Activated CD8-positive, alpha-beta T cell treated with anti-CD3 and anti-CD28 coated beads, Interleukin-2, amount 10 ng/mL, durations not matched to agents 7 days and 5 days (primary cell): ENCODE measurements around the gene SLC43A2. TPM values are rescaled to one million over a fixed set of nuclear protein-coding genes. Genes with fewer than 3 reads are reported as not detected.

Experiments used
- ATAC-seq: fragments of 150-1000 bp; cut with Tn5 transposase; one replicate; pipeline ENCODE4 v1.10.0; 2021; ENCODE audit warnings: moderate library complexity
- CTCF ChIA-PET: fragments of 350-600 bp; sonication (Branson Sonifier 250); formaldehyde crosslinking; loops from one replicate; lab custom pipeline; 2021; ENCODE audit warnings: antibody characterized with exemption; lab: Charles Lee
- POLR2A ChIA-PET: fragments of 350-600 bp; sonication (Branson Sonifier 250); formaldehyde crosslinking; loops from one replicate; lab custom pipeline; 2021; ENCODE audit warnings: antibody characterized with exemption; lab: Charles Lee
- DNase-seq: peaks from one replicate; pipeline ENCODE4 v3.0.0-alpha.2; 2020
- H3K27ac Mint-ChIP-seq: one replicate; pipeline ENCODE4 v1.8.0; 2021; ENCODE audit warnings: mild to moderate bottlenecking, mixed read lengths
- H3K27me3 Mint-ChIP-seq: one replicate; pipeline ENCODE4 v1.8.0; 2021; ENCODE audit warnings: low read depth, mixed read lengths
- H3K36me3 Mint-ChIP-seq: one replicate; pipeline ENCODE4 v1.8.0; 2021; ENCODE audit warnings: low read depth, mixed read lengths
- H3K4me1 Mint-ChIP-seq: one replicate; pipeline ENCODE4 v1.8.0; 2021; ENCODE audit warnings: low read depth, mixed read lengths
- H3K4me3 Mint-ChIP-seq: one replicate; pipeline ENCODE4 v1.8.0; 2021; ENCODE audit warnings: mild to moderate bottlenecking, mixed read lengths
- H3K9me3 Mint-ChIP-seq: one replicate; pipeline ENCODE4 v1.8.0; 2022; ENCODE audit warnings: mixed read lengths; ENCODE audit not compliant: insufficient read depth
- total RNA-seq, 2 experiments: library from RNA; stranded (reverse); gene quantifications; one replicate each; pipeline ENCODE4 v1.2.3, GENCODE V29; 2021

SLC43A2 gene
- total RNA-seq, 2 experiments from 2014 or later, result 0.55 to 0.68 TPM

- peak; percentile 21 for ATAC-seq
- DNase-seq, result peak; percentile 57
- peak within 1 kb of the TSS; percentile 66 for H3K4me3 Mint-ChIP-seq
- no peaks in the 10 kb centered on the region for H3K9me3 Mint-ChIP-seq
- peaks cover 37% of the 10 kb centered on the region for H3K36me3 Mint-ChIP-seq
- H3K4me1 Mint-ChIP-seq, result peaks cover 35% of the 10 kb centered on the region
- CTCF ChIA-PET, result interaction anchor here (0.6 to 6.8 kb wide), 15 partner anchors 13 to 284 kb away, joined by 3 to 52 read pairs (median 4); partner anchors contain the start of gene PRPF8
- POLR2A ChIA-PET, result no interaction called here
- H3K27me3 Mint-ChIP-seq, result no peaks in the 10 kb centered on the region
- H3K27ac Mint-ChIP-seq, result peak within 1 kb of the TSS; percentile 74
Observed at GRCh38 chr17:1649844-1650501, 21.3 kb upstream of the SLC43A2 start, which contains the start of gene RILP. Gene RILP (minus strand): TSS chr17:1649866. CDS start chr17:1649804, 62 bp downstream.

DNA sequence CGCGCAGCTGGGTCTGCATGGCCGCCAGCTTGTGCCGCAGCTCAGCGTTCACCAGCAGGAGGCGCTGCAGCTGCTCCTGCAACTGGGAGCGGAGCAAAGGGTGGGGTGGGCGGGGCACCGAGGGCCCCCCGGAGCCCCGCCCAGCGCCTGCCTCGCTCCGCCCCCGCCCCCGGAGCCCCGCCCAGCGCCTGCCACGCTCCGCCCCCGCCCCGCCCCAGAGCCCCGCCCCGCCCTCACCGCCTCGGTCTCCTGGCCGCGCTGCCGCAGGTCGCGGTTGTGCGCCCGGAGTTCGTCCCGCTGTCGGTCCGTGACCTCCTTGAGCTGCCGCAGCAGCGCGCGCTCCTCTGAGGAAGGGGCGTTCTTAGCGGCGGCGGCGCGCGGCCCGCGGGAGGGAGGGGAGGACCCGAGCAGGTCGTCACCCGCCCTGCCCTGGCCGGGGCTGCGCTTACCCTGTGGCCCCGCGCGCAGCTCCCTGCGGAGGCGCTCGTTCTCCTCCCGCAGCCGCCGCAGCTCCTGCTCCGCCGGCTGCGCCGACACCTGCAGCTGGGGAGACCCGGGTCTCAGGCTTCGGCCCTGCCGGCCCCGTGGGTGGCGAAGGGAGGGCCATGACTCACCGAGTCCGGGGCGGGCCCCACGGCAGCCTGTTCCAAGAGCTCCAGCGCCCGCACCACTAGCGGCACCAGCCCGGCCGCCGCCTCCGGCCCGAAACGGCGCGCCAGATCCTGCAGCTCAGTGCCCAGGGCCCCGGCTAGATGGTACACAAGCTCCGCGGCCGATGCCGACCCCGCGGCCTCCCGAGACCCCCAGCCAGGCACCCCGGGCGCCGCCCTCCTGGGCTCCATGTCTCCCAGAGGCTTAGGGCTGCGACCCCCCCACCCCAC, 20.6 kb upstream of the SLC43A2 start:
- POLR2A ChIA-PET, result no interaction called here
- peaks cover 31% of the 10 kb centered on the region for H3K36me3 Mint-ChIP-seq
- peak; percentile 80 for ATAC-seq
- peak overlapping the region; percentile 66 for H3K4me3 Mint-ChIP-seq
- peak overlapping the region; percentile 63 for H3K27ac Mint-ChIP-seq
- DNase-seq, result peak; percentile 95
- CTCF ChIA-PET, result interaction anchor here (0.6 to 6.8 kb wide), 22 partner anchors 10 to 351 kb away, joined by 3 to 52 read pairs (median 4); partner anchors contain the start of gene PRPF8
- H3K4me1 Mint-ChIP-seq, result peaks cover 43% of the 10 kb centered on the region
- no peaks in the 10 kb centered on the region for H3K27me3 Mint-ChIP-seq
- no peaks in the 10 kb centered on the region for H3K9me3 Mint-ChIP-seq

GRCh38 chr17:1648173-1648962, 19.7 kb upstream of the SLC43A2 start:
- Mint-ChIP-seq H3K4me3 (peak overlapping the region; percentile 66), H3K4me1 (peaks cover 46% of the 10 kb centered on the region), H3K27me3 (no peaks in the 10 kb centered on the region), H3K27ac (peak overlapping the region; percentile 63), H3K36me3 (peaks cover 23% of the 10 kb centered on the region), H3K9me3 (no peaks in the 10 kb centered on the region)
- DNase-seq, result no peak
- POLR2A ChIA-PET, result no interaction called here
- ATAC-seq, result no peak
- CTCF ChIA-PET, result interaction anchor here (0.6 to 6.8 kb wide), 19 partner anchors 9 to 350 kb away, joined by 3 to 52 read pairs (median 4); partner anchors contain the start of gene PRPF8

DNA sequence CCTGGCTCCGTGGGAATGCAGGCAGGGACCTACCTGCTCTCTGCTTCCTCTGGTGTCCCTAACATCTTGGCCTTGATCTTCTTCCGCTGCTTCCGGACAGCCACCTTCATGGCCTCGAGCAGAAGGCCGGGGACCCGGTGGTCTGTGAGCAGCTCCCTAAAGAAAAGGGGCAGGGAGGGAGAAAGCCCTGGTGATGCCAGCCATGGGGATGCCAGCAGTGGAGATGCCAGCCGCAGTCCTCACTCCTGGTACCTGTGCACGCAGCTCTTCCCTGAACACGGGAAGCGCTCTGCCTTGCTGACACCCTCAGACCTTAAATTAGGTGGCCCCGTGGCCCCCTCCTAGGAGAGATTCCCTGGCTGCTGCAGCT, 19.2 kb upstream of the SLC43A2 start:
- peak overlapping the region; percentile 66 for H3K4me3 Mint-ChIP-seq
- H3K9me3 Mint-ChIP-seq, result no peaks in the 10 kb centered on the region
- DNase-seq (no peak), ATAC-seq (no peak)
- no peak overlapping the region for H3K27ac Mint-ChIP-seq
- peaks cover 17% of the 10 kb centered on the region for H3K36me3 Mint-ChIP-seq
- ChIA-PET POLR2A (no interaction called here), CTCF (interaction anchor here (0.7 to 6.8 kb wide), 9 partner anchors 11 to 350 kb away, joined by 3 to 52 read pairs (median 6); partner anchors contain the start of gene PRPF8)
- peaks cover 46% of the 10 kb centered on the region for H3K4me1 Mint-ChIP-seq
- H3K27me3 Mint-ChIP-seq, result no peaks in the 10 kb centered on the region

DNA sequence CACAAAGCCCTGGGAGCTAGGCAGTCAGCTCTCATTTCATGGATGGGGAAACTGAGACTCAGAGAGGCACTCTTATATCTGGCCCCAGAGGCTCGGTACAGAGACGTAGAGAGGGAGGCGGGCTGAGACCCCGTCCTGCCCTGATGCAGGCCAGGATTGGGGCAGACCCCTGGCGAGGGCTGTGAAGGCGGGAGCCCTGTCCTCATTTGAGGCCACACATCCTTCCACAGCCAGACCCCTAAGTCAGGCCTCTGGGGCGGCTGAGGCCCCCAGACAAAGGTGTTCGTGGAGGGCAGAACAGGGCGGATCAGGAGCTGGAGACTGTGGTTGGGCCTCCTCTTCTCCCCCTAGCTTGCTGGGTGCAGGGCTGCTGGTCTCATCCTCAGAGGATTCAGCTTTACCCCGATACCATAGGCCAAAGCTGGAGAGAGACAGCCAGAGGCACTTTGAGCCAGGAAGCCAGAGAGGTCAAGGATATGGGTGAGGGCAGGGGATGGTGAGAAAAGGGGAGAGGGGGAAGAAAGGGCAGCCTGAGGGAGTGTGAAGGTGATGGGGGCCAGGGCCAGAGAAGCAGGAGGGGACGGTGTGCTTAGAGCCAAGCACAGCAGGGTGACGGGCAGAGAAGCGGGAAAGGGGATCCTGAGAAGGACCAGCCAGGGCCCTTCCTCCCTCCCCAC, 17.7 kb upstream of the SLC43A2 start:
- Mint-ChIP-seq H3K4me1 (peaks cover 46% of the 10 kb centered on the region), H3K9me3 (no peaks in the 10 kb centered on the region), H3K36me3 (peaks cover 7% of the 10 kb centered on the region), H3K27ac (peak overlapping the region; percentile 14), H3K27me3 (no peaks in the 10 kb centered on the region), H3K4me3 (no peak overlapping the region)
- POLR2A ChIA-PET, result no interaction called here
- DNase-seq, result no peak
- ATAC-seq, result no peak
- CTCF ChIA-PET, result interaction anchor here (1.2 to 2.1 kb wide), 3 partner anchors 16 to 224 kb away, joined by 3 to 10 read pairs (median 3); no protein-coding TSS in a partner anchor

DNA sequence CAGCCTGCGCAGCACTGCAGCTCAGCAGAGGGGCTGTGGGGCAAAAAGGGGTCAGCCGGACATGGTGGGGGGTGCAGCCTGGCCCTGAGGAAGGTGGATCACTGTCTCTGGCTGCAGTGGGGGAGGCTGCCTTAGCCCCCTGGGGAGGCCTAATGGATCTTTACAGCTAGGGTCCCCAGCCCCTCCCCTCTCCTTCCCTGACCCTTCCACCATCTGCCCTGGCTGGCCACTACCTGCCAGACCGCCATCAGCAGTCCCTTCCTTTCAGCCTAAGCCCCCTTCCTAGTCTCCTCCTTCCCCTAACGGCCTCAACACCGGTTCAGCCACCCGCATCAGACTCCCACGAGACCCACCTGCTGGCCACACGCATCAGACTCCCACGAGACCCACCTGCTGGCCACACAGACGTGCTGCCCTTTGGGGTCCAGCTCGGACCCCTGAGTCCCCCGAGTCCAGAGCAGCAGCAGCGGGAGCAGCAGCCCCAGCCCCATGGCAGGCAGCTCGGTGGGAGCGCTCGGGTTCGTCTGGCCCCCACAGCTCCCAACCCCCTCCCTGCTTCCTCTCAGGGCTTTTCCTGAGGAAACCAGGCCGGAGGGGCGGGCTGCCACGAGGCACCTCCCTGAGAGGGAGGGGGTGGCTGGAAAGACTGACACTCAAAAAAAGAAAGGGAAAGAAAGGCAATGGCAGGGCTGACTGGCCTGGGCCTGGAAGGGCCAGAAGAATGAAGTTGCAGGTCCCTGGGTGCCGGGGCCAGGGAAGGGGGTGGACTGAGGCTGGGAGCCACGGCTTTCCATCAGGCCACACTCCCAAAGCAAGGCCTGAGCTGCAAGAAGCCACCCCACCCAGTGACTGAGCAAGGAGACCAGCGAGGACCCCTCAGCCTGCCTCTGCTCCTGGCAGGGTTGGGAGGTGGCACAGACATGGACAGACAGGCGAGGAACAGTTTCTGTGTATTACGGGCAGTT, 16.9 kb upstream of the SLC43A2 start, which contains the start of gene SCARF1:
SCARF1 (minus strand) TSS at position 526 of the 965 bp plus-strand sequence; CDS start at position 491, 35 bp downstream.
- H3K4me3 Mint-ChIP-seq, result peak within 1 kb of the TSS; percentile 73
- ATAC-seq (no peak), DNase-seq (no peak)
- H3K27ac Mint-ChIP-seq, result peak within 1 kb of the TSS; percentile 83
- ChIA-PET CTCF (interaction anchor here (1.2 to 2.1 kb wide), 3 partner anchors 15 to 225 kb away, joined by 3 to 10 read pairs (median 3); no protein-coding TSS in a partner anchor), POLR2A (no interaction called here)
- H3K4me1 Mint-ChIP-seq, result peaks cover 43% of the 10 kb centered on the region
- no peaks in the 10 kb centered on the region for H3K36me3 Mint-ChIP-seq
- no peaks in the 10 kb centered on the region for H3K9me3 Mint-ChIP-seq
- H3K27me3 Mint-ChIP-seq, result no peaks in the 10 kb centered on the region

- H3K4me3 Mint-ChIP-seq, result peak overlapping the region; percentile 73
- no peaks in the 10 kb centered on the region for H3K36me3 Mint-ChIP-seq
- ATAC-seq (no peak), DNase-seq (peak; percentile 57)
- no peaks in the 10 kb centered on the region for H3K9me3 Mint-ChIP-seq
- no peaks in the 10 kb centered on the region for H3K27me3 Mint-ChIP-seq
- POLR2A ChIA-PET, result no interaction called here
- H3K4me1 Mint-ChIP-seq, result peaks cover 35% of the 10 kb centered on the region
- H3K27ac Mint-ChIP-seq, result peak overlapping the region; percentile 83
- CTCF ChIA-PET, result interaction anchor here (1.2 to 2.1 kb wide), 3 partner anchors 14 to 226 kb away, joined by 3 to 10 read pairs (median 3); no protein-coding TSS in a partner anchor
Observed at GRCh38 chr17:1644493-1645206, 16.0 kb upstream of the SLC43A2 start.

- CTCF ChIA-PET, result no interaction called here
- Mint-ChIP-seq H3K9me3 (no peaks in the 10 kb centered on the region), H3K4me3 (peak overlapping the region; percentile 73), H3K27ac (peak overlapping the region; percentile 83), H3K27me3 (no peaks in the 10 kb centered on the region), H3K36me3 (no peaks in the 10 kb centered on the region), H3K4me1 (peaks cover 35% of the 10 kb centered on the region)
- no peak for DNase-seq
- peak; percentile 6 for ATAC-seq
- POLR2A ChIA-PET, result no interaction called here
Observed at GRCh38 chr17:1643999-1644492, 15.4 kb upstream of the SLC43A2 start.

DNA sequence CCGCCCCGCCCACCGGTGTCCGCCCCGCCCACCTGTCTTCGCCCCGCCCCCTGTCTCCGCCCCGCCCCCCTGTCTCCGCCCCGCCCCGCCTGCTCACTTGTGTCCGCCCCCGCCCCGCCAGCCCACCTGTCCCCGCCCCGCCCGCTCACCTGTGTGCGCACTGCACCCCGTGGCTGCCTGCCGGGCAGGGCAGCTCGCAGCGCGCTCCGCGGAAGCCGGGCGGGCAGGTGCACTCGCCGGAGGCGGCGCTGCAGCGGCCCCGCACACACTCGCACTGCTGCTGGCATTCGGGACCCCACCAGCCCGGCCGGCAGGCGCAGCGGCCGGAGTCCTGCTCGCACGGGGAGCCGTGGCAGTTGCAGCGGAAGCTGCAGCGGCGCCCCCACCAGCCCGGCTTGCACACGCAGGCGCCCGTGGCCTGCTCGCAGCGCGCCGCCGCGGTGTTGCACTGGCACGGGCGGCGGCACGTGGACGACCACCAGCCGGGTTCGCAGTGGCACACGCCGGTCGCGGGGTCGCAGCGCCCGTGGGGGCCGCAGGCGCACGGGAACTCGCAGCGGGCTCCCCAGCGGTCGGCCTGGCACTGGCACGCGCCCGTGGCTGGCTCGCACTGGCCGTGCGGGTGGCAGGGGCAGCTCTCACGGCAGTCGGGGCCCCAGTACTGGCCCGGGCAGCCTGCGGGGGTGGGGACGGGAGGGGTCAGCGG, 14.8 kb upstream of the SLC43A2 start:
- Mint-ChIP-seq H3K27ac (no peak overlapping the region), H3K4me1 (peaks cover 35% of the 10 kb centered on the region), H3K4me3 (peak overlapping the region; percentile 73), H3K27me3 (no peaks in the 10 kb centered on the region), H3K36me3 (no peaks in the 10 kb centered on the region), H3K9me3 (no peaks in the 10 kb centered on the region)
- CTCF ChIA-PET, result no interaction called here
- POLR2A ChIA-PET, result no interaction called here
- ATAC-seq, result peak; percentile 64
- peak; percentile 70 for DNase-seq
